ENCODE data around the gene GATD1.

Gene GATD1

DNA sequence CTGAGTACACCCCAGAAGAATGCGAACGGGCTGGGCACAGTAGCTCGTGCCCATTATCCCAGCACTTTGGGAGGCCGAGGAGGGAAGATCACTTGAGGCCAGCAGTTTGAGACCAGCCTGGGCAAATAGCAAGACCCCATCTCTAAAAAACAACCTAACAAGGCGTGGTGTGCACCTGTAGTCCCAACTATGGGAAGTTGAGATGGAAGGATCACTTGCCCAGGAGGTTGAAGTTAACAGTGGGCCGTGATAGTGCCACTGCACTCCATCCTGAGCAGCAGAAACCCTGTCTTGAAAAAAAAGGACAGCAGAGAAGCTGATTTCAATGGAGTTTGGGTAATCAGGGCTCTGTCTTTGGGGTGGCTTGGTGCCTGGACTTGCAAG lies 35.8 kb upstream of the GATD1 start:
- DNase-seq (ENCODE audit: extremely low read depth in 1 of 2, low read depth in 1 of 2) = no peak

DNA sequence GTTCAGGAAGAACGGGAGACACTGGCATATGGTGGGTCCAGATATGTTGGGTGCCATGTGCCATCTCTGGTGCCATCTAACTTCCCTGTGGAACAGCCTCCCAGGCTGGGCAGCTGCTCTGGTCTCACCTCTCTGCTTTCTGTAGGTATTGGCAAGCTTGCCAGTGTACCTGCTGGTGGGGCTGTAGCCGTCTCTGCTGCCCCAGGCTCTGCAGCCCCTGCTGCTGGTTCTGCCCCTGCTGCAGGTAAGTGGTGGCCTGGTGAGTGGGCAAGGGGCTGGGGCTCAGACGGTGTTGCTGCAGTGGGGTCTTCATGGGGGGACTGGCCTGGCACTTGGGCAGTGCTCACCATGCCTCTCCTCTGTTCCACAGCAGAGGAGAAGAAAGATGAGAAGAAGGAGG lies 35.1 kb upstream of the GATD1 start:
- no peak for DNase-seq (ENCODE audit: extremely low read depth in 1 of 2, low read depth in 1 of 2)

DNA sequence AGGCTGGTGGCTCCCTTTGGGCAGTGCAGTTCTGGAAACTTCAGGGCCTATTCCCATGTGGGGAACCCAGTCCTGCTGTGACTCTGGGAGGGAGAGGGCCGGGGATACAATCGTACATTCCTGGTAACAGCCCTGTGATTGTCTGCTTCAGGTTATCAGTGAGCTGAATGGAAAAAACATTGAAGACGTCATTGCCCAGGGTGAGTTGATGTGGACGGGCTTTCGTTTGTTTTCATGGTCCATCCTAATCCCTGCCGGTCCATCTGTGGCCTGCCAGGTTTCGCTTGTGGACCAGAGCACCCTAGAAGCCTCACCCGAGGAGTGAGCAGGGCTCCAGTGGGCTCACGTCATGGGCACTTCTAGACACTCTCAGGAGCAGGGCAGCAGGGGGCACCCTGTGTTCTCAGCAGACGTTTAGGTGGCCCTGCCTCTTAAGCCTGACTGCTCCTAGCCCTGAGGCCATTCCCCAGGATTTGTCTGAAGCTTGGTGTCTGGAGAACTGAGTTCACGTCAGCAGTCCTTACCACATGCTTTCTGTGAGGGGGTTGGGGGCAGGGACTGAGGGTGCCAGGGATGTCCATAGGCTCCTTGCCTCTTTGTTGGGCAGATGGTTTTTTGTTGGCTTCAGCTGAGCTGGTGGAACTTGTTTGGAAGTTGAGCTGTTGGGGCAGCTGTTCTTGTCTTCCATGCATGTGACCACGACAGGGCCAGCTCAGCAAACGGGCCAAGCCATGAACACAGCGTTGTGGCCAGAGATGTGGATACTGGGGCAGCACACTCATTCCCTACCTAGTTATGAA lies 34.4 kb upstream of the GATD1 start:
- no peak for DNase-seq (ENCODE audit: extremely low read depth in 1 of 2, low read depth in 1 of 2)

DNA sequence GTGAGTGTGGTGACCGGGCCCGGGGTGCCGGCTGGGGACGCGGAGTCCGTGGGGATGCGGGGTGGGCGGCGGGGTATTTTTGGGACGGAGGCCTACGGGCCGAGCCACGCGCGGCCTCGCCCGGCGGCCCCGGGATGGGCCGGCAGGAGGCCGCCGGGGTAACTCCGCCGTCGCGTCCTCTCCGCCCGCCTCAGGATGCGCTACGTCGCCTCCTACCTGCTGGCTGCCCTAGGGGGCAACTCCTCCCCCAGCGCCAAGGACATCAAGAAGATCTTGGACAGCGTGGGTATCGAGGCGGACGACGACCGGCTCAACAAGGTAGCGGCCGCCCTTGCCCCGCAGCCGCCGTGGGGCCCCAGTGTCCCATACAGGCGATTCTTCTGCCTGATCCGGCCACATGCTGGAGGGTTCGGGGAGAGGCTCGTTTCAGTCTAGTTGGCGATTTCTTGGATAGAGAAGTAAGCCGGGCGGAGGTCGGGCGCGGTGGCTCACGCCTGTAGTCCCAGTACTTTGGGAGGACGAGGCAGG lies 32.8 kb upstream of the GATD1 start:
- no peak for DNase-seq (ENCODE audit: extremely low read depth in 1 of 2, low read depth in 1 of 2)

DNA sequence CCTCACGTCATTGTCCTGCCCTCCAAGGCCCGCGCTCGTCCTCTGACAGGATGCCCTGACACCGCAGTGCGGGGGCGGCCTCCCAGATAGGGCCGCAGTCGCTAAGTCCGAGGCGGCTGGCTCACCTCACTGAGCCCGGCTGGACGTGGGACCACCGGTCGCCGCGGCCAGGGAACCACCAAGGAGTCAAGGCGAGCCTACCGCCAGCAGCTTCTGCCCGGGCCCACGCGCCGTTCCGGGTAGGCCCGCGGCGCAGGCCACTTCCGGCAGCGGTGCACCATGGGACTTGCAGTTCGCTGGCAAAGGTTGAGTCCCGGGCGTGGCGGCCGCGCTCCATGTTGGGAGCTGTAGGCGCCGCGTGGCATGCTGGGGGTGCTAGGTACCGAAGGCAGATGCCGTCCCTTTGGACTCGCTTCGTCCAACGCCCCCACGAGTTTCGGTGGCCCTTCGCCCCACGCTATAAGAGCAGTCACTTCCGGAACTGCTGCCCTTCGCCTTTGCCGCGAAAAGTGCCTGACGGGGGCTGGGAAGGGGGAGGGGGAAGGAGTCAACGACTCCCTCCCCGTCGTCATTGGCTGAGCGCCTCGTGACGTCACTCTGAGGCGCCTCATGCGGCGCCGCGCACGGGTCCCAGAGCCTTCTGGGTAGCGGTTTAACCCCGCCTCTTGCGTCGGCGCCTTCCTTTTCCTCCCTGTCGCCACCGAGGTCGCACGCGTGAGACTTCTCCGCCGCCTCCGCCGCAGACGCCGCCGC lies 32.2 kb upstream of the GATD1 start, which contains the start of gene RPLP2:
TSS of gene RPLP2 (plus strand) at position 681 of the 753 bp plus-strand sequence. CDS start 268 bp downstream, outside the sequence.
- peak; percentile 96 to 98 for DNase-seq (ENCODE audit: extremely low read depth in 1 of 2, low read depth in 1 of 2)

DNA sequence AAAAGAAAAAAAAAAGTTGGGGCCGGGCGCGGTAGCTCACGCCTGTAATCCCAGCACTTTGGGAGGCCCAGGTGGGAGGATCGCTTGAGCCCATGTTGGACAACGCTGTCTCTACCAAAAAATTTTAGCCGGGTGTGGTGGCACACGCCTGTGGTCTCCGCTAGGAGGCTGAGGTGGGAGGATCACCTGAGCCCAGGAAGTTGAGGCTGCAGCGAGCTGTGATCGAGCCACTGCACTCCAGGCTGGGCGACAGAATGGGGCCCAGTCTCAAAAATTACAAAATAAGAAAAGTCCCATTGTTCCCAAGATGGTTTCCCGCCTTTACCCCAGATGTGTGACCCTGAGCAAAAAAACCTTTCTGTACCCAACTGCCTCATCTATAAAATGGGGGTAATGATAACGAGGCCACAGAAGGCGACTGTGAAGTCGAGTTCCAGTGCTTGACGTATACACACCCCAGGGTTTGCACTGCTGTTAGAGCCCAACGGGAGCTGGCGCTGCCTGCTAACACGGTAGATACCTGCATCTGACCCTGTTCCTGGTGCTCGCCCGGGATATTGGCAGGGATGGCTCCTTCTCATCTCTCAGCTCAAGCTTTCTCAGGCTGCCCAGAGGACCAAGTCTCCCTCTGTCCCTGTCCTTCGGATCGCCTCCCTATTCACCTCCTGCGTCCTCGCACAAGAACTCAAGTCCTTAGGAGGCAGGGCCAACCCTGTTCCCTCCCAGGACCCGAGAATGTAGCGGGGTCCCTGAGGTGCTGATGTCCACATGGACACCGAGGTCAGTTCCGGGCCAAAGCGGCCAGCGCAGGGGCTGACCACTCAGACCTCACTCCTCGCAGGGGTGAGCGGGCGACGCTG lies 31.4 kb upstream of the GATD1 start:
- DNase-seq (ENCODE audit: extremely low read depth in 1 of 2, low read depth in 1 of 2) = no peak

DNA sequence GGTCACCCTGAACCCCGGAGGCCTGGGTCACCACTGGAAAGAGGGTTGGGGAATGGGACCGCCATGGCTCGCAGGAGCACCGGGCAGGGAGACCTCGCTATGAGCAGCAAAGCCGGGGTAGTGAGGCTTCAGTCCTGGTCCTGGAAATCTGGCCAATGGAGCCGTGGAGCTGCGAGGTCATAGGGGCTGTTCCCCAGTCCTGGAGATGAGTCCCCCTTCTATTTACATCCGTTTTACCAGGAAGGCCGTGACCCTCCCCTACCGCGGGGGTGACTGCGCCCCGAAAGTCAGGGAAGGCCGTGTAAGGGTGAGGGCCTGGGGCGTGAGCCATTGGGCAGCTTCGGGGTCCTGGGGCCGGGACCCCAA lies 27.3 kb upstream of the GATD1 start:
- DNase-seq (ENCODE audit: extremely low read depth in 1 of 2, low read depth in 1 of 2) = no peak

DNA sequence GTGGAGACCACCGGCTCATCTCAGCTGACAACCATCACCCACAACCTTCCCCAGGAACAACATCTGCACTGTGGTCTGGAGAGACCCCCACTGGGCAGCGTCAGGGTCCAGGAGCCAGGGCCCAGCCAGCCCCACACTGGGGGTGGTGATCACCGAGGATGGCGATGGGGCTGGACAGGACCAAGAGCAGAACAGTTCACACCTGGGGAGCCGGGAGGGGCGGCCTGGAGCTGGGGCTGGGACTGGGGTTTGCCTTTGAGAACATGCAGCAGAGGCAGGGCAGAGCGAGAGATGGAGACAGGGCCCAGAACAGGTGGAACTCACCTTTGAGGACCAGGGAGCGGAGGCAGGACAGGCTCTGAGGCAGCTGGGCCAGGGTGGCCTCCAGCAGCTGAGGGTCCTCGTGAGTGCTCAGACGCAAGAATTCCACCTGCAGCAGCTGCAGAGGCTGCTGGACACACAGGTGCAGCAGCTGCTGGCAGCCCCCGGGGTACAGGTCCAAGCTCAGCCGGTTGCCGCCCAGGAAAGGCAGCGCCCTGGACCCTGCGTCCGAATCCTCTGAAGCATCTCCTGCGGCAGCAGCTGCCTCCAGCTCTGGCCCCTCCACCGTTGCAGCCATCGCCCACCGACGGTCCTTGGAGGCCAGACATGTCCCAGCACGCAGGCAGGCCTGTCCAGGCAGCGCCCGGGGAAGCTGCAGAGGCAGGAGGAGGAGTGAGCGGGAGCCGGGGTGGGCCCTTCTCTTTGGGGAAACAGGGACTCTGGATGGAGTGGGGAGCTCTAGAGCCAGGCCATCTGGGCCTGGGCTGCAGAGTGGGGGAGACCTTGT lies 26.7 kb upstream of the GATD1 start:
- DNase-seq (ENCODE audit: extremely low read depth in 1 of 2, low read depth in 1 of 2) = no peak

DNA sequence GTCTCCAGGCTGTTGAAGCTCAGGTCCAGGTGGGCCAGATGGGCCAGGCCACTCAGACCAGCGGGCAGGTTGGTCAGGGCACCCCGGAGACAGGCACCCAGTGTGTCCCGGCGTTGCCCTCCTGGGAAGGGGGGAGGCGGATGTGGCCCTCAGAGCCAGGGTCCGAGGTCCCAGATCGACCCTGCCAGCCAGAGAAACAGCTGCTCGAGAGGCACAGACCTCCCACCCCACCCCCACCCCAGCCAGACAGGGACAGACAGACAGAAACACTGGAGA lies 26.1 kb upstream of the GATD1 start:
- DNase-seq (ENCODE audit: extremely low read depth in 1 of 2, low read depth in 1 of 2) = no peak

DNA sequence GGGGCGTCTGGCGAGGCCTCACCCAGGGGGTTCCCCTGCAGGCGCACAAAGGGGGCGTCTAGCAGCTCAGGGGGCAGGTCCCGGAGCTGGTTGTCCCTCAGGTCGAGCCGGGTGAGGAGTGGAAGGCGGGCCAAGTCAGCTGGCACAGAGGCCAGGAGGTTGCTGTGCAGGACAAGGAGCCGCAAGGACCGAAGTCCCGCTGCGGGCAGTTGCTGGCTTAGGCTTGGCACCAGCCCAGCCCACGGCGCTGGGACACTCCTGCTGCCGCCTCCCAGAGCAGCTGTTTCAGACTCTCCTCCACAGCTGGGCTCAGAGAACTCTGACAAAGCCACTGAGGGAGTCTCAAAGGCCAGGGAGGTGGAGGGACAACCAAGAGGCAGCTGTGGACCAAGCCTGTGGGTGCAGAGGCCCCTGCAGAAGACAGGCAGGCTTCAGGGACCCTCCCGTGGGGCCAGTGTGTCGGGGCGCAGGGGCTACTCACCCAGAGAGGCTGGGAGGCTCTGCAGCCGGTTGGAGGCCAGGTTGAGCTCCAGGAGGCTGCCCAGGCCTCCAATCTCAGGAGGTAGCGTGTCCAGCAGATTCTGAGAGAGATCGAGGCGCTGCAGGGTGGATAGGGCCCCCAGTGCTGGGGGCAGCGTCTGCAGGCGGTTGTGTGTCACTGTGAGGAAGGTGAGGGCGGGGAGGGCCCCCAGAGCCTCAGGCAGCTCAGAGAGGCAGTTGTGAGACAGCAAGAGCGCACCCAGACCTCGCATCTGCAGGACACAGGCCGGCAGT lies 25.6 kb upstream of the GATD1 start:
- no peak for DNase-seq (ENCODE audit: extremely low read depth in 1 of 2, low read depth in 1 of 2)

DNA sequence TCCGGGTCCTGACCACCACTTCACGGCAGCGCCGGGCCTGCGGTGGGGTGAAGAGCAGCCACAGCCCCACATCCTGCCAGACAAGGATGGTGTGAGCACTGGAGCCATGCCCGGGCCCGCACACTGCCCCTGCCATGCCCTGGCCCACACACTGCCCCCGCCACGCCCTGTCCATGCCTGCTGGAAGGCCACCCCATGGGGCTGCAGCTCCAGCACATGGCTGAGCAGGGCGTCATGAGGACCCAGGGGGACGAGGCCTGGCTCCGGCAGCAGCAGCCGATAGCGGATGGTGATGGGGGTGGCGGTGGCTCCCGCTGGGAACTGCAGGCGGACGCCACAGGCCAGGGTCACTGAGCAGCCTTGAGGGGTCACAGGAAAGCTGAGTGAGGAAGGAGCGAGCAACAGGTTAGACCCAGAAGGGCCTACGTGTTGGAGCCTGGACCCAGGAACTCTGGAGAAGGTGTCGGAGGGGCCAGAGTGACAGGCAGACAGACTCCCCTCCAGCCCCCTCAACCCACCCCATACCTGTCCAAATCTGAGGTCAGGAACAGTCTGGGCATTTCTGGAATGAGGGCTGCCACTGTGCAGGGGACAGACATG lies 24.8 kb upstream of the GATD1 start:
- no peak for DNase-seq (ENCODE audit: extremely low read depth in 1 of 2, low read depth in 1 of 2)

DNA sequence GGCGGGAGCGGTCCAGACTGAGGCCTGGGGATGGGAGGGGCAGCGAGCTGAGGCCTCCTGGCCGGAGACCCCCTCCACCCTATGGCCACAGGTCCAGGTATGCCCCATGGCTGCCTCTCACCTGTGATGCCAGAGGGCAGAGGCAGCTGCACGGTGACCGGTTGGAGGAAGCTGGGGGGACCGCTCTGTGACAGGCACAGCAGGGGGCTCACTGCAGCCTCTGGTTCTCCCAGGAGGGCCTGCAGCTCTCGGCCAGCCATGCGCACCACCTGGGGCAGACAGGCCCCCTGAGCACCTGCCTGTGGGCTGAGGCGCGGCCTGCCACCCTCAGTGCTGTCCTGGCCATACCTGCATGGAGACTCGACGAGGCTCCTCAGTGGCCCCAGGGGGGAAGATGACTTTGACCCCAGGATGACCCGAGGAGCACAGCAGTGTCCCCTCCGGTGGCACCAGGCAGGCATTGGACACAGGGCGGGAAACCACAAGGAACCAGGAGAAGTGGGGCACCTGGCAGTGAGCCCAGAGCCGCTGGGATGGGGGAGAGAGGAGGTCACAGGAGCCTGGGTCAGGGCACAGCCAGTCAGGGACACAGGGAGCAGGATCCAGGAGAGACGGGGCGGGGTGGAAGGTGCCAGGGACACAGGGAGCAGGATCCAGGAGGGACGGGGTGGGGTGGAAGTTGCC lies 24.0 kb upstream of the GATD1 start:
- DNase-seq (ENCODE audit: extremely low read depth in 1 of 2, low read depth in 1 of 2) = no peak

DNA sequence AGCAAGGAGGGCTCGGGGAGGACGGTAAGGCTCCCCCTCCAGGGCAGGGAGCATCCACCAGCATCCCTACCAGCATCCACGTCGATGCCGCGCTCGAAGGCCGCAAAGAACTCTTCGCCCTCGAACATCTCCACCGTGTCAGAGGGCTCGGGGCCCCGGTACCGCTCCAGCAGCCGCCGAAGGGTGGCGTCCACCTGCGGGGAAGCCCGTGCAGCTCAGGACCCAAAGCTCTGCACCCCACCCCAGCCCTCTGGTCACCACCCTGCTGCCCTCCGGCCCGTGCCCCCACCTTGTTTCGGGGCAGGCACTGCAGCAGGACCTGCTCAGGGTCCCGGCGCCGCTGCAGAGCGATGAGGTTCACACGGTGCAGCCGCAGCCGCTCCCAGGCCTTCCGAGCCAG lies 23.2 kb upstream of the GATD1 start:
- DNase-seq (ENCODE audit: extremely low read depth in 1 of 2, low read depth in 1 of 2) = no peak

DNA sequence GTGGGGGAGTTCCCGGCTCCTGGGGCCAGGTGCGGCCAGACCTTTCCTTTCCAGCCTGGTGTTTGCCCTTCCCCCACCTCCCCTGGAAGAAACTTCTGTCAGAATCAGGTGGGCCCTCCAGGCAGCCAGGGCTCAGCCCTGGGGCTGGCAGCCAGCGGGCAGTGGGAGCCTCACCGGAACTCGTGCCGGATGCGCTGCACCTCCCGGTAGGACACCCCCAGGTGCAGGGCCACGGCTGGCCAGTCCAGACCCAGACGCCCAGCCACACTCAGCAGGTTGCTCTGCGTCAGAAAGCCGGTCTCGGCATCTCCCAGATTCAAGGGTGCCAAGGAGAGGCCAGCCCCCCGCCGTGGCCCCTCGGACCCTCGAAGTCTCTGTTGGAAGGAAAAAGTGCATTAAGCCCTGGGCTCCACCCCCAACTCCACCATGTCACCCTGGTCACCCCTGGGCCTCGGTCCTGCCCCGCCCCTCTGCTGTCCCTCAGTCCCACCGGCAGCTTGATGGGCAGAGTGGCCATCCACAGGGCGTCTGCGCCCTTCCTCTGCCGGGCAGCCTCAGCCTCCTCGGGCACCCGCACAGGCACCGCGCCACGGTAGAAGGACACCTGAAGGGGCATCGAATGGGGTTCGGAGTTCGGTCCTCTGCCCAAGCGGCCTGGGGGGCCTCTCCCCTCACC lies 22.5 kb upstream of the GATD1 start:
- no peak for DNase-seq (ENCODE audit: extremely low read depth in 1 of 2, low read depth in 1 of 2)

DNA sequence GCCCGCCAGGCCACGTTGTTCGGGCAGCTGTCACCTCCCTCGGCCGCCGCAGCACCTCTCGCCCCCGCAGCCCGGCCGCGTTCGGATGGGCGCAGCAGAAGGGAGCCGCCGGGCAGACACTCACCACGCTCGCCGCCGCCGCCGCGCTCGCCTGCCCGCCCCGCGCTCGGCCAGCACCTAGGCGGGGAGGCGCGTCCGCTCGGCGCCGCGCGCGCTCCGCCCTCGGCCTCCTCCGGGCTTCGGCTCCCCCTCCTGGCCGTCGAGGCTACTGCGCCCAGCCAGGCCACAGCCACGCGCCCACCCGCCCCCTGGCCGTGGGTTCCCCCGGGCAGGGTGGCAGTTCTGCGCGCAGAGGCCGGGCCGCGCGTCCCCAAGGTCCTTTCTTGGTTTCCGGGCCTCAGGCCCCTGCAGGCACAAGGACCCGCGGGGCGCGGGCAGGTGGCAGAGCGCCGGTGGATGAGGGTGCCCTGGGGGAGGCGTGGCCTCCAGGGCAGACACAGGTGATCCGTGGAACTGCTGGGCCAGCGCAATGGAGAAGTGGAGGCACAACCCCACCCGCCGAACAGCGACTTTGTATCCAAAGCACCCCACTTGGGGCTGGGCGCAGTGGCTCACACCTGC lies 20.9 kb upstream of the GATD1 start, which contains the start of gene SLC25A22:
TSS of gene SLC25A22 (minus strand) at position 189 of the 621 bp plus-strand sequence. CDS start 3,275 bp downstream, outside the sequence.
- DNase-seq (ENCODE audit: extremely low read depth in 1 of 2, low read depth in 1 of 2) = peak; percentile 71 to 77

DNA sequence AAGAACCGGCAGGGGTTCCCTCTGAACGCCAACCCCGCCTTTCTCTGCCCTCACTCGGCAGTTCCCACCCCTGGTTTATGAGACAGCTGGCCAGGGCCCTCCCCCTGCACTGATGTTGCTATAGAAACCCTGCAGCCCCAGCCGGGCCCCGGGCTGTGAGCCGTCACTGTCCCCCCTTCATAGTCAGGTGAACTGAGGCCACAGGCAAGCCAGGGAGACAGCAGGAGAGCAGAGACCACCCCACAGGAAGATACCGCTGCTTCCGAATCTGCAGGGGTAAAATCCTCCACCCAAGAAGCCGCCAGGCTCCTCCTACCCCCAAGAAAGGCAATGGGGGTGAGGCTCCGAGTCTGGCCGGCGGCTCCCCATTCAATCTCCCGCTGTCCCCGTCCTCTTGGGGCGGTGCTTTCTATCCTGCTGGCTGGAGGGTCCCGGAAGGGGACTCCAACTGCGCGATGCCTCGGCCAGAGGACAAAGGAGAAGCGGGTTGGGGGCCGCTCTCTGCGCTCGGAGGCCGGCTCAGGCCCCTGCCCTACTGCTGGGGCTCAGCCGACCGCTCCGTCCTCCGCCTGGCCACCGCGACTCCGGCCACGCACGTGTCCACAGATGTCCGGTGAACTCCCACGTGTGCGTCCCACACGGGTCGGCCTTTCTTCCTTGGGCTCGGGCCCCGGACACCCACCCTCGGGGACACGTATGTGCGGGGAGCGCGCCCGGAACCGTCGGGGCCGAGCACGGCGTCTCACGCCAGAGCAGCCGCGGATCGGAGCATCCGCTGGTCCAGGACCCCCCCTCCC lies 20.2 kb upstream of the GATD1 start:
- DNase-seq (ENCODE audit: extremely low read depth in 1 of 2, low read depth in 1 of 2) = peak; percentile 69 to 82
